Tibial nerve (tissue), 4 donors: ENCODE data around the gene HID1. TPM values are rescaled to one million over a fixed set of nuclear protein-coding genes. Genes with fewer than 3 reads are reported as not detected.

Source experiments
- DNase-seq, 2 donors: peaks; one replicate each; pipeline ENCODE4 v3.0.0-alpha.2; 2019; ENCODE audit warnings: low spot score in 2 of 2
- H3K27ac ChIP-seq, 4 donors: fragments of 200-600 bp; sonication (generic) in 3 of 4; one replicate each; pipeline ENCODE4 v1.5.1; 2017 to 2019; ENCODE audit warnings: mild to moderate bottlenecking in 1 of 4
- H3K27me3 ChIP-seq, 2 donors: fragments of 200-600 bp; sonication (generic) in 1 of 2; one replicate each; pipeline versions ENCODE4 v1.5.1 to v1.6.0; 2017 to 2019
- H3K36me3 ChIP-seq, 3 donors: fragments of 200-600 bp; sonication (generic); one replicate each; pipeline ENCODE4 v1.5.1; 2018 to 2019
- H3K4me1 ChIP-seq, 4 donors: fragments of 200-600 bp; sonication (generic) in 3 of 4; one replicate each; pipeline ENCODE4 v1.5.1; 2017 to 2019
- H3K4me3 ChIP-seq, 4 donors: fragments of 200-600 bp; sonication (generic) in 3 of 4; one replicate each; pipeline ENCODE4 v1.5.1; 2017 to 2019; ENCODE audit warnings: mild to moderate bottlenecking in 1 of 4, moderate library complexity in 1 of 4
- H3K9me3 ChIP-seq, 4 donors: fragments of 200-600 bp; sonication (generic) in 3 of 4; one replicate each; pipeline ENCODE4 v1.5.1; 2017 to 2019
- EP300 ChIP-seq, 2 donors: sonication (generic); formaldehyde crosslinking; IDR thresholded peaks; one replicate each; pipeline ENCODE4 v1.6.1; 2017; ENCODE audit warnings: antibody characterized with exemption in 2 of 2, mild to moderate bottlenecking in 1 of 2
- POLR2A ChIP-seq, 2 donors: fragments of 450-650 bp; IDR thresholded peaks; one replicate each; pipeline ENCODE4 v1.6.1; 2017; ENCODE audit warnings: antibody characterized with exemption in 2 of 2, mild to moderate bottlenecking in 2 of 2, moderate library complexity in 2 of 2
- WGBS, 2 donors: methylation state at CpG; one replicate each; pipeline ENCODE4 v1.1.5; 2018; 5-methylcytosine and 5-hydroxymethylcytosine counted together
- total RNA-seq, 4 donors: library from RNA; depleted of rRNA; stranded (reverse); fragments of >200 nt; gene quantifications; one replicate each; pipeline ENCODE4 v1.1.0, GENCODE V29; 2016
- TF ChIP-seq, protein P1 (sequence below), 5 experiments: fragments of 200-600 bp in 3 of 5; fragments of 450-650 bp in 2 of 5; sonication (generic) in 3 of 5; IDR thresholded peaks; one replicate each; pipeline ENCODE4 v1.5.1; 2016 to 2019; ENCODE audit warnings: antibody characterized with exemption in 5 of 5, mild to moderate bottlenecking in 3 of 5, moderate library complexity in 2 of 5

The HID1 gene
- total RNA-seq, 4 donors from 2014 or later, result 5.7 to 11.6 (median 8.9) TPM

DNA sequence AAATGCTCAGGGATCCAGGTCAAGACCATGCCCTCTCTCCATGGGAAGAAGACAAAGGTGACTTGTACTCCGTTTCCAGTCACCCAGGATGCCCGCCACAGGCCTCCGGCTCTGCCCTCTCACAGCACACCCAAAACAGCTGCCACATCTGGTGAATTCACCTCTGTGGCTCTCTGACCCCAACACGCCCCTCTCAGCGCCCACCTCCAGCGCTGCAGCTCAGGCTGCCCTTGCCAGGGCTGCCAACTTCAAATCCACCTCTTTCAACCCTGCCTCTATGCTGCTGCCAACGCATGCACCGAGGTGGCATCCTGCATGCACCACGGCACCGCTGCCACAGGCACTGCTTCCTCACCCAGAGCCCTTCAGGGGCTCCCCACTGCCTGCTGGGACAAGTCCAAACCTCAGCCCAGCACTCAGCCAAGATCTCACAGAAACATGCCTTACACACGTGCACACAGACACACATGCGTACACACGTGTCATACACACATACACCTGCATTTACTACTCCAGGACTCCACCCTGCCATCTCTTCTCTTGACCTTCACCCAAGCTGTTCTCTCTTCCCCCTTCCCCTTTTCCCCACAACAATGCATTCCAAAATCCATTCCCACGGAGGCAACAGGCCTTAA is 7.5 kb downstream of the HID1 start:
- Histone ChIP-seq H3K27ac (no peak overlapping the region), H3K4me3 (no peak overlapping the region), H3K36me3 (no peaks in the 10 kb centered on the region), H3K4me1 (peaks cover 0 to 6% (median 0%) of the 10 kb centered on the region in 4 donors), H3K9me3 (no peaks in the 10 kb centered on the region), H3K27me3 (peaks cover 0 to 2% of the 10 kb centered on the region in 2 donors)
- TF ChIP-seq POLR2A (IDR thresholded peaks at IDR 0.05) (no peak), EP300 (IDR thresholded peaks at IDR 0.05) (no peak)
- TF ChIP-seq, protein P1, sequence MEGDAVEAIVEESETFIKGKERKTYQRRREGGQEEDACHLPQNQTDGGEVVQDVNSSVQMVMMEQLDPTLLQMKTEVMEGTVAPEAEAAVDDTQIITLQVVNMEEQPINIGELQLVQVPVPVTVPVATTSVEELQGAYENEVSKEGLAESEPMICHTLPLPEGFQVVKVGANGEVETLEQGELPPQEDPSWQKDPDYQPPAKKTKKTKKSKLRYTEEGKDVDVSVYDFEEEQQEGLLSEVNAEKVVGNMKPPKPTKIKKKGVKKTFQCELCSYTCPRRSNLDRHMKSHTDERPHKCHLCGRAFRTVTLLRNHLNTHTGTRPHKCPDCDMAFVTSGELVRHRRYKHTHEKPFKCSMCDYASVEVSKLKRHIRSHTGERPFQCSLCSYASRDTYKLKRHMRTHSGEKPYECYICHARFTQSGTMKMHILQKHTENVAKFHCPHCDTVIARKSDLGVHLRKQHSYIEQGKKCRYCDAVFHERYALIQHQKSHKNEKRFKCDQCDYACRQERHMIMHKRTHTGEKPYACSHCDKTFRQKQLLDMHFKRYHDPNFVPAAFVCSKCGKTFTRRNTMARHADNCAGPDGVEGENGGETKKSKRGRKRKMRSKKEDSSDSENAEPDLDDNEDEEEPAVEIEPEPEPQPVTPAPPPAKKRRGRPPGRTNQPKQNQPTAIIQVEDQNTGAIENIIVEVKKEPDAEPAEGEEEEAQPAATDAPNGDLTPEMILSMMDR (IDR thresholded peaks at IDR 0.05), result no peak
- WGBS, 2 donors, result 81 to 82% methylated on average over 14 of the region's 14 CpGs
- no peak for DNase-seq

GRCh38 chr17:74964246-74964761 is 8.3 kb downstream of the HID1 start:
- H3K9me3 ChIP-seq, result no peaks in the 10 kb centered on the region
- no peak overlapping the region for H3K27ac ChIP-seq
- 85 to 86% methylated on average over 9 to 12 of the region's 12 CpGs for WGBS, 2 donors
- H3K27me3 ChIP-seq, result no peaks in the 10 kb centered on the region
- H3K4me1 ChIP-seq, result peaks cover 0 to 6% (median 0%) of the 10 kb centered on the region in 4 donors
- TF ChIP-seq EP300 (IDR thresholded peaks at IDR 0.05), result no peak
- TF ChIP-seq, protein P1 (IDR thresholded peaks at IDR 0.05), result no peak
- TF ChIP-seq POLR2A (IDR thresholded peaks at IDR 0.05), result no peak
- H3K36me3 ChIP-seq, result no peaks in the 10 kb centered on the region
- DNase-seq, result no peak
- H3K4me3 ChIP-seq, result no peak overlapping the region

DNA sequence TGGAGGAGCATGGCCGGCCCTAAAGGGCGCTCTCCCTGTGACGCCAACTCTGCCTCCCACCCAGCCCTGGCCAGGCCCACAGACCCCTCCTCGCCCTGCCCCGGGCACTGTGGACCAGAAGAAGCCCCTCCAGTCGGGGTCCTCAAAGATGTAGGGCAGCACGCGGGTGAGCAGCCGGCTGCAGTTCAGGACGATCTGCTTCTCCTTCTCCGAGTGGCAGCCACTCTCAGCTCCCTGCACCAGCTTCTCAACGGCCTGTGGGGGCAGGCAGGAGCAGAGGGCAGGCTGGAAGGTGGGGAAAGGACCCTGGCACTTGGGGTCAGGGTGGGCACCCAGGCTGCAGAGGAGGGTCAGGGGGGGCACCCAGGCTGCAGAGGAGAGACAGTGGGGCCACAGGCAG is 8.9 kb downstream of the HID1 start:
- Histone ChIP-seq H3K27ac (no peak overlapping the region), H3K4me3 (no peak overlapping the region), H3K9me3 (no peaks in the 10 kb centered on the region), H3K36me3 (no peaks in the 10 kb centered on the region), H3K4me1 (peaks cover 0 to 6% (median 0%) of the 10 kb centered on the region in 4 donors), H3K27me3 (no peaks in the 10 kb centered on the region)
- TF ChIP-seq EP300 (IDR thresholded peaks at IDR 0.05) (no peak), POLR2A (IDR thresholded peaks at IDR 0.05) (no peak)
- TF ChIP-seq, protein P1 (IDR thresholded peaks at IDR 0.05), result no peak
- DNase-seq, result no peak
- 59 to 69% methylated on average over 11 to 12 of the region's 12 CpGs for WGBS, 2 donors

GRCh38 chr17:74962622-74963394 is 9.8 kb downstream of the HID1 start:
- Histone ChIP-seq H3K9me3 (no peaks in the 10 kb centered on the region), H3K4me3 (no peak overlapping the region), H3K27me3 (no peaks in the 10 kb centered on the region), H3K4me1 (peaks cover 0 to 8% (median 0%) of the 10 kb centered on the region in 4 donors), H3K36me3 (no peaks in the 10 kb centered on the region), H3K27ac (no peak overlapping the region)
- TF ChIP-seq, protein P1 (IDR thresholded peaks at IDR 0.05), result no peak
- TF ChIP-seq EP300 (IDR thresholded peaks at IDR 0.05) (no peak), POLR2A (IDR thresholded peaks at IDR 0.05) (no peak)
- no peak for DNase-seq
- WGBS, 2 donors, result 80 to 82% methylated on average over 16 to 17 of the region's 18 CpGs
